Endothelial cell of umbilical vein (primary cell): ENCODE measurements around the gene KDM6B. TPM values are rescaled to one million over a fixed set of nuclear protein-coding genes. Genes with fewer than 3 reads are reported as not detected.

Source experiments
- BruUV-seq: library from RNA; stranded (reverse); fragments of 400-500 nt; replicated peaks from 2 replicates; lab custom pipeline; 2021; lab: Mats Ljungman, UMichigan
- CTCF ChIA-PET: fragments of 300-600, 350-600 bp; sonication (Branson Sonifier 250); formaldehyde crosslinking; loops from one replicate; lab custom pipeline; 2021; ENCODE audit warnings: antibody characterized with exemption, inconsistent platforms; lab: Charles Lee
- POLR2A ChIA-PET: fragments of 300-600, 350-600 bp; sonication (Branson Sonifier 250); formaldehyde crosslinking; loops from one replicate; lab custom pipeline; 2021; ENCODE audit warnings: antibody characterized with exemption, inconsistent platforms; lab: Charles Lee
- DNase-seq: peaks from one replicate; pipeline ENCODE4 v3.0.0-alpha.2; 2011; ENCODE audit warnings: low read depth, low spot score
- FAIRE-seq: peaks from 2 replicates; lab custom pipeline; 2011; peaks lifted over from hg19 to GRCh38; lab: Jason Lieb, UNC
- H2AFZ ChIP-seq: 2 replicates; pipeline ENCODE4 v1.6.0; 2012; ENCODE audit warnings: low read depth, low read length, control low read depth, inconsistent platforms
- H3K27ac ChIP-seq: 2 replicates; pipeline ENCODE4 v1.5.1; 2011; ENCODE audit warnings: low read depth, mild to moderate bottlenecking, control low read depth, low read length, moderate library complexity; ENCODE audit not compliant: insufficient read depth
- H3K27me3 ChIP-seq, 2 experiments: 2 replicates each; pipeline versions ENCODE4 v1.6.0 to v1.6.1; 2011; ENCODE audit warnings: low read length in 2 of 2, mixed read lengths in 1 of 2; ENCODE audit not compliant: control insufficient read depth in 2 of 2, insufficient read depth in 2 of 2
- H3K36me3 ChIP-seq, 2 experiments: 2 replicates in 1 of 2; 3 replicates in 1 of 2; pipeline ENCODE4 v1.5.1; 2011; ENCODE audit warnings: low read length in 2 of 2, mild to moderate bottlenecking in 1 of 2, moderate library complexity in 1 of 2; ENCODE audit not compliant: control insufficient read depth in 2 of 2, insufficient read depth in 2 of 2; ENCODE audit errors: extremely low read depth in 1 of 2
- H3K4me1 ChIP-seq: 3 replicates; pipeline ENCODE4 v1.5.1; 2011; ENCODE audit warnings: mild to moderate bottlenecking, low read length; ENCODE audit not compliant: control insufficient read depth, insufficient read depth; ENCODE audit errors: extremely low read depth
- H3K4me2 ChIP-seq: 2 replicates; pipeline ENCODE4 v1.6.1; 2011; ENCODE audit warnings: low read length, control low read depth, mixed read lengths; ENCODE audit not compliant: insufficient read depth
- H3K4me3 ChIP-seq, 3 experiments: fragments of 200-600 bp in 1 of 3; sonication (generic), shearing (Covaris generic) in 1 of 3; replicated peaks in 1 of 3; 2 replicates each; pipeline ENCODE4 v1.5.1; 2011 to 2016; ENCODE audit warnings: control low read depth in 3 of 3, low read length in 3 of 3, mild to moderate bottlenecking in 2 of 3, inconsistent platforms in 1 of 3, low read depth in 1 of 3, moderate library complexity in 1 of 3; ENCODE audit not compliant: insufficient read depth in 1 of 3
- H3K79me2 ChIP-seq: 2 replicates; pipeline ENCODE4 v1.6.0; 2012; ENCODE audit warnings: low read length, inconsistent platforms; ENCODE audit not compliant: control insufficient read depth, insufficient read depth
- H3K9ac ChIP-seq: replicated peaks from 2 replicates; pipeline ENCODE3; 2011; ENCODE audit warnings: low read length, control low read depth; ENCODE audit not compliant: insufficient read depth; ENCODE audit errors: extremely low read depth
- H3K9me1 ChIP-seq: replicated peaks from 3 replicates; pipeline ENCODE4 v1.6.0; 2011; ENCODE audit warnings: mild to moderate bottlenecking, low read length; ENCODE audit not compliant: control insufficient read depth, insufficient read depth; ENCODE audit errors: extremely low read depth
- H3K9me3 ChIP-seq: replicated peaks from 2 replicates; pipeline ENCODE4 v1.5.1; 2012; ENCODE audit warnings: low read length, inconsistent platforms; ENCODE audit not compliant: control insufficient read depth, insufficient read depth
- H4K20me1 ChIP-seq: replicated peaks from 2 replicates; pipeline ENCODE3; 2011; ENCODE audit warnings: mild to moderate bottlenecking, low read length; ENCODE audit not compliant: control insufficient read depth, insufficient read depth; ENCODE audit errors: extremely low read depth
- FOS ChIP-seq: IDR thresholded peaks from 2 replicates; pipeline ENCODE4 v1.6.1; 2011; ENCODE audit warnings: mild to moderate bottlenecking, low read length, moderate library complexity, borderline replicate concordance; ENCODE audit not compliant: insufficient read depth
- JUN ChIP-seq: IDR thresholded peaks from 2 replicates; pipeline ENCODE4 v1.6.1; 2011; ENCODE audit warnings: borderline replicate concordance, low read depth; ENCODE audit not compliant: insufficient read length, insufficient read depth
- MYC ChIP-seq: IDR thresholded peaks from one replicate; pipeline ENCODE4 v1.6.1; 2011; ENCODE audit warnings: mild to moderate bottlenecking, low read depth, low read length
- POLR2A ChIP-seq: IDR thresholded peaks from 2 replicates; pipeline ENCODE4 v1.6.1; 2012; ENCODE audit warnings: low read depth, mild to moderate bottlenecking, control low read depth, low read length
- POLR2AphosphoS5 ChIP-seq: IDR thresholded peaks from 2 replicates; pipeline ENCODE4 v1.6.1; 2012; ENCODE audit warnings: low read depth, mild to moderate bottlenecking, control low read depth, low read length, moderate library complexity; ENCODE audit not compliant: insufficient read depth
- dilution Hi-C: fragments of 300-500 bp; cut with MboI; formaldehyde crosslinking; loops from one replicate; pipeline ENCODE4 v1.15.0; 2019; ENCODE audit warnings: low sequenced_read_pairs; ENCODE audit not compliant: extremely low pct_ligation_motif_present
- intact Hi-C: fragments of 100-400 bp; cut with micrococcal nuclease; formaldehyde crosslinking; loops from one replicate; pipeline ENCODE4 v1.10.0; 2022
- polyA plus RNA-seq, 4 experiments: library from polyadenylated mRNA; depleted of rRNA in 3 of 4; stranded (reverse) in 3 of 4; unstranded in 1 of 4; fragments of >200 nt; gene quantifications; 2 replicates each; pipeline versions ENCODE4 v1.2.1 to v1.2.3, GENCODE V29; 2011 to 2012; ENCODE audit warnings: missing spikeins in 1 of 4
- total RNA-seq: library from RNA; stranded (reverse); gene quantifications from 2 replicates; pipeline ENCODE4 v1.2.3, GENCODE V29; 2021

Gene KDM6B
- total and polyA plus RNA-seq, 2 donors (not counting 3 experiments of a cell fraction or from before 2014, with no cell fraction given), result 1.8 to 17.8 TPM

GRCh38 chr17:7841915-7842379, 7.9 kb downstream of the KDM6B start:
- no peak for FAIRE-seq
- no TSS peak for BruUV-seq
- DNase-seq, result no peak
- intact Hi-C loops, result loop anchor here (1.0 to 10.0 kb wide), 4 partner anchors 45 to 280 kb away; partner anchors contain the start of genes FXR2, HES7, TP53 and WRAP53
- H3K4me3 ChIP-seq, result peak overlapping the region; percentile 39 to 71 (median 58)
- peaks cover 10% of the 10 kb centered on the region for H3K79me2 ChIP-seq
- dilution Hi-C loops, result no loop called here
- POLR2A ChIA-PET, result interaction anchor here (1.1 to 2.0 kb wide), 2 partner anchors 14 to 15 kb away, joined by 4 to 12 read pairs; partner anchors contain the start of genes CYB5D1 and NAA38
- H3K9me1 ChIP-seq, result no peaks in the 10 kb centered on the region
- H3K9ac ChIP-seq, result peak overlapping the region; percentile 99
- CTCF ChIA-PET, result interaction anchor here (0.6 to 1.8 kb wide), 3 partner anchors 9 to 15 kb away, joined by 3 to 7 read pairs (median 3); partner anchors contain the start of gene NAA38
- peaks cover 28% of the 10 kb centered on the region for H3K4me1 ChIP-seq
- no peaks in the 10 kb centered on the region for H3K27me3 ChIP-seq
- H3K9me3 ChIP-seq, result no peaks in the 10 kb centered on the region
- peaks cover 0 to 12% of the 10 kb centered on the region in 2 experiments for H3K36me3 ChIP-seq
- H4K20me1 ChIP-seq, result no peaks in the 10 kb centered on the region
- TF ChIP-seq FOS (peak; percentile 2), POLR2A (peak; percentile 44), MYC (no peak)
- H3K4me2 ChIP-seq, result peak overlapping the region; percentile 62
- peak overlapping the region; percentile 23 for H2AFZ ChIP-seq
- H3K27ac ChIP-seq, result peak overlapping the region; percentile 99

- H3K4me1 ChIP-seq, result peaks cover 21% of the 10 kb centered on the region
- peaks cover 0 to 16% of the 10 kb centered on the region in 2 experiments for H3K36me3 ChIP-seq
- FAIRE-seq (peak; percentile 98), DNase-seq (peak; percentile 95)
- peak overlapping the region; percentile 39 to 71 (median 58) for H3K4me3 ChIP-seq
- BruUV-seq, result TSS peak; percentile 50
- H3K27me3 ChIP-seq, result no peaks in the 10 kb centered on the region
- H3K4me2 ChIP-seq, result peak overlapping the region; percentile 62
- H3K9me1 ChIP-seq, result no peaks in the 10 kb centered on the region
- no peaks in the 10 kb centered on the region for H4K20me1 ChIP-seq
- H3K9ac ChIP-seq, result peak overlapping the region; percentile 99
- peaks cover 10% of the 10 kb centered on the region for H3K79me2 ChIP-seq
- H2AFZ ChIP-seq, result no peak overlapping the region
- dilution Hi-C loops, result no loop called here
- H3K27ac ChIP-seq, result peak overlapping the region; percentile 99
- POLR2A ChIA-PET, result interaction anchor here (1.1 to 2.0 kb wide), 2 partner anchors 13 to 15 kb away, joined by 4 to 12 read pairs; partner anchors contain the start of genes CYB5D1 and NAA38
- intact Hi-C loops, result loop anchor here (1.0 to 10.0 kb wide), 5 partner anchors 9 to 280 kb away; partner anchors contain the start of genes FXR2, HES7, TP53 and WRAP53
- TF ChIP-seq POLR2A (no peak), FOS (peak; percentile 91), JUN (peak; percentile 73), POLR2AphosphoS5 (peak; percentile 41)
- no peaks in the 10 kb centered on the region for H3K9me3 ChIP-seq
- CTCF ChIA-PET, result interaction anchor here (0.6 to 1.8 kb wide), 5 partner anchors 8 to 99 kb away, joined by 3 to 7 read pairs (median 3); partner anchors contain the start of gene NAA38
Observed at GRCh38 chr17:7842380-7843256, 8.6 kb downstream of the KDM6B start.
